ENCODE data around the gene TYRO3. TPM values are rescaled to one million over a fixed set of nuclear protein-coding genes. Genes with fewer than 3 reads are reported as not detected.

Gene TYRO3
- total RNA-seq (2013), result 0.25 TPM
- polyA plus RNA-seq (under 1 TPM in 2 of 3 donors, not detected in 1; 0.09 to 0.12 TPM), polyA minus RNA-seq (0.42 and 1.1 TPM in 2 replicates), total RNA-seq (0.42 to 5.0 (median 1.9) reads per million in 11 experiments)

DNA sequence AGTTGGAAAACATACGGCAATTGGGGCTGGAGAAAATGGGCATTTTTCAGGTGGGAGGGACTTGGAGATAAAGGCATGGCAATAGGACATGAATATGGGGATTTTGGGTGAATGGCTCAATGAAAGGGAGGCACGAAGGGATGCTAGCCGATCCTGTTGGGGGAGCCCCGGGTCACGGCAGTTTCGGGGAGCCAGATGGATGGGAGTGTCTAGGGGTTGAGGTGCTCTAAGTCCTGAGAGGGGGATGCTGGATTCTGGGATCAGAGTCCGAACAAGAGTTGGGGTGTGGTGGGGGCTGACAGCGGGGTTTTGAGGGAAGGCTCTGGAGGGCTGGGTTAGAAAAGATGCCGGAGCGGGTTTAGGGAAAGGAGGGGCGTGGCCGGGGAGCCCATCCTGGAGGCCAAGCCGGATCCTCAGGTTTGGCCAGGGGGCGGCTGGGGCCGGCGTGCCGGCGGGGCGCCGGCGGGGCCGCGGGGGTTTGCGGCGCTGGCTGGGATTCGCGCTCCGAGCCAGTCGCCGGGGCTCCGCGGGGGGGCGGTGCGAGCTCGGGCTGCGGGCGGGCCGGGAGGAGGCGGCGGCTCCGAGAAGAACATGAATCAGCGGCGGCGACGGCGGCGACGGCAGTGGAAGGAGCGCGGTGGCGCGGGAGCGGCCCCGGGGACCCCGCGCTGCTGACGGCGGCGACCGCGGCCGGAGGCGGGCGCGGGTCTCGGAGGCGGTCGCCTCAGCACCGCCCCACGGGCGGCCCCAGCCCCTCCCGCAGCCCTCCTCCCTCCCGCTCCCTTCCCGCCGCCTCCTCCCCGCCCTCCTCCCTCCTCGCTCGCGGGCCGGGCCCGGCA is at the start of gene TYRO3:
Gene TYRO3, plus strand, starts transcription at position 813 of the 839 bp plus-strand sequence. CDS start 46 bp downstream, outside the sequence.
- intact Hi-C loops (cut with micrococcal nuclease), result no loop called here
- Mint-ChIP-seq H3K27ac (peak within 1 kb of the TSS in 5 of 7 donors; percentile 30 to 71 (median 50)), H3K4me1 (peaks cover 32% of the 10 kb centered on the region), H3K4me3 (peak within 1 kb of the TSS; percentile 85 to 94), H3K36me3 (peaks cover 0 to 8% of the 10 kb centered on the region in 2 donors), H3K27me3 (ENCODE audit: low read depth in 3 of 3) (peaks cover 26 to 36% (median 31%) of the 10 kb centered on the region in 3 donors), H3K9me3 (peaks cover 2 to 11% (median 4%) of the 10 kb centered on the region in 7 donors)
- under 1% methylated on average over 71 of the region's 81 CpGs for WGBS (ENCODE audit: insufficient coverage)
- H3K9me3 ChIP-seq (replicated peaks in 1 of 2; ENCODE audit: control insufficient read depth in 1 of 2, insufficient read depth in 1 of 2, low read length in 2 of 2), result no peaks in the 10 kb centered on the region
- TF ChIP-seq, protein P1, sequence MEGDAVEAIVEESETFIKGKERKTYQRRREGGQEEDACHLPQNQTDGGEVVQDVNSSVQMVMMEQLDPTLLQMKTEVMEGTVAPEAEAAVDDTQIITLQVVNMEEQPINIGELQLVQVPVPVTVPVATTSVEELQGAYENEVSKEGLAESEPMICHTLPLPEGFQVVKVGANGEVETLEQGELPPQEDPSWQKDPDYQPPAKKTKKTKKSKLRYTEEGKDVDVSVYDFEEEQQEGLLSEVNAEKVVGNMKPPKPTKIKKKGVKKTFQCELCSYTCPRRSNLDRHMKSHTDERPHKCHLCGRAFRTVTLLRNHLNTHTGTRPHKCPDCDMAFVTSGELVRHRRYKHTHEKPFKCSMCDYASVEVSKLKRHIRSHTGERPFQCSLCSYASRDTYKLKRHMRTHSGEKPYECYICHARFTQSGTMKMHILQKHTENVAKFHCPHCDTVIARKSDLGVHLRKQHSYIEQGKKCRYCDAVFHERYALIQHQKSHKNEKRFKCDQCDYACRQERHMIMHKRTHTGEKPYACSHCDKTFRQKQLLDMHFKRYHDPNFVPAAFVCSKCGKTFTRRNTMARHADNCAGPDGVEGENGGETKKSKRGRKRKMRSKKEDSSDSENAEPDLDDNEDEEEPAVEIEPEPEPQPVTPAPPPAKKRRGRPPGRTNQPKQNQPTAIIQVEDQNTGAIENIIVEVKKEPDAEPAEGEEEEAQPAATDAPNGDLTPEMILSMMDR (IDR thresholded peaks at IDR 0.05), result no peak
- H3K4me3 ChIP-seq (replicated peaks in 1 of 3; ENCODE audit: low read depth in 2 of 3, low read length in 3 of 3), result peak within 1 kb of the TSS; percentile 8 to 73 (median 30)
- H3K9ac ChIP-seq (ENCODE audit: insufficient read depth, low read length, poor library complexity, severe bottlenecking), result peak within 1 kb of the TSS; percentile 56
- DNase-seq, result peak in 2 of 3 donors; percentile 44 to 61
- H3K27ac ChIP-seq (ENCODE audit: low read depth in 1 of 2, low read length in 2 of 2), result no peak within 1 kb of the TSS
- peaks cover 25 to 38% of the 10 kb centered on the region in 2 donors for H3K4me1 ChIP-seq (ENCODE audit: control insufficient read depth in 1 of 2, insufficient read depth in 2 of 2, low read length in 2 of 2)
- no peaks in the 10 kb centered on the region for H4K20me1 ChIP-seq (ENCODE audit: insufficient read depth, low read length)
- H3K36me3 ChIP-seq (replicated peaks in 1 of 2; ENCODE audit: control insufficient read depth in 1 of 2, insufficient read depth in 2 of 2, low read length in 2 of 2), result no peaks in the 10 kb centered on the region
- peak within 1 kb of the TSS; percentile 79 for H3K4me2 ChIP-seq (replicated peaks; ENCODE audit: extremely low read depth, low read length, poor library complexity, severe bottlenecking)
- H3K27me3 ChIP-seq (ENCODE audit: control insufficient read depth in 2 of 2, insufficient read depth in 2 of 2, low read length in 2 of 2), result peaks cover 16 to 30% of the 10 kb centered on the region in 2 donors
- H2AFZ ChIP-seq (ENCODE audit: insufficient read depth, low read depth, low read length, poor library complexity, severe bottlenecking), result peak within 1 kb of the TSS; percentile 79
- H3K79me2 ChIP-seq (ENCODE audit: insufficient read depth, low read length), result no peaks in the 10 kb centered on the region

DNA sequence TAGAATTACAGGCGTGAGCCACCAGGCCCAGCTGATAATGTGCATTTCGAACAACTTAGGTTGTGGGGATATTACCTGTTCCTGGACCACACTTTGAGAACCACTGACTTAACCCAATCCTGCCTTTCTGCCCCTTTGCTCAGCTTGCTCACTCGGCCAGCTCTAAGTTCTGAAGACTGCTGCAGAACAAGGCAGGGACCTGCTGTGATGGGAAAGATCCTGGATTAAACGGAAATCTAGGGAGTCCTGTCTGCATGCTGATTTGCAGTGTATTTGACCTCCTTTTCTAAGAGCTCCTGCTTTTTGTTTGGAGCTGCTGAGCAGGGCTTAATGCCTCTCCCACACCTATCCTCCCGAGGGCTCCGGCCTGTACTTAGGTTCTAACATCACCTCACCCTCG is 48.3 kb upstream of the TYRO3 start:
- no peaks in the 10 kb centered on the region for H3K36me3 ChIP-seq (replicated peaks in 1 of 2; ENCODE audit: control insufficient read depth in 1 of 2, insufficient read depth in 2 of 2, low read length in 2 of 2)
- no peaks in the 10 kb centered on the region for H3K79me2 ChIP-seq (ENCODE audit: insufficient read depth, low read length)
- H3K9ac ChIP-seq (ENCODE audit: insufficient read depth, low read length, poor library complexity, severe bottlenecking), result no peak overlapping the region
- H3K4me1 ChIP-seq (ENCODE audit: control insufficient read depth in 1 of 2, insufficient read depth in 2 of 2, low read length in 2 of 2), result peaks cover 23 to 29% of the 10 kb centered on the region in 2 donors
- H4K20me1 ChIP-seq (ENCODE audit: insufficient read depth, low read length), result no peaks in the 10 kb centered on the region
- Mint-ChIP-seq H3K9me3 (peaks cover 0 to 12% (median 9%) of the 10 kb centered on the region in 7 donors), H3K4me3 (peak overlapping the region in 1 of 2 donors; percentile 72), H3K27me3 (ENCODE audit: low read depth in 3 of 3) (peaks cover 45 to 55% (median 53%) of the 10 kb centered on the region in 3 donors), H3K27ac (no peak overlapping the region), H3K36me3 (peaks cover 3 to 8% of the 10 kb centered on the region in 2 donors), H3K4me1 (peaks cover 24% of the 10 kb centered on the region)
- intact Hi-C loops (cut with micrococcal nuclease), result no loop called here
- H3K4me3 ChIP-seq (replicated peaks in 1 of 3; ENCODE audit: low read depth in 2 of 3, low read length in 3 of 3), result no peak overlapping the region
- DNase-seq, result no peak
- no peak overlapping the region for H3K27ac ChIP-seq (ENCODE audit: low read depth in 1 of 2, low read length in 2 of 2)
- H3K27me3 ChIP-seq (ENCODE audit: control insufficient read depth in 2 of 2, insufficient read depth in 2 of 2, low read length in 2 of 2), result peaks cover 17 to 51% of the 10 kb centered on the region in 2 donors
- no peak overlapping the region for H2AFZ ChIP-seq (ENCODE audit: insufficient read depth, low read depth, low read length, poor library complexity, severe bottlenecking)
- H3K9me3 ChIP-seq (replicated peaks in 1 of 2; ENCODE audit: control insufficient read depth in 1 of 2, insufficient read depth in 1 of 2, low read length in 2 of 2), result peaks cover 0 to 14% of the 10 kb centered on the region in 2 donors
- no peak overlapping the region for H3K4me2 ChIP-seq (replicated peaks; ENCODE audit: extremely low read depth, low read length, poor library complexity, severe bottlenecking)
- WGBS (ENCODE audit: insufficient coverage), result 81% methylated on average over 6 of the region's 7 CpGs
- TF ChIP-seq, protein P1 (IDR thresholded peaks at IDR 0.05), result no peak

Data from CD14-positive monocyte (primary cell).